Transverse colon (tissue), 4 donors: Measurements from ENCODE around the gene TRABD.

Experiments
- CTCF ChIP-seq, 5 experiments: fragments of 200-600 bp in 3 of 5; fragments of 450-650 bp in 2 of 5; sonication (generic) in 3 of 5; IDR thresholded peaks; 1 replicate in 2 of 5; 2 replicates in 3 of 5; pipeline ENCODE4 v1.5.1; 2016 to 2017; ENCODE audit warnings: antibody characterized with exemption in 5 of 5, inconsistent platforms in 3 of 5, mild to moderate bottlenecking in 2 of 5, moderate library complexity in 1 of 5
- POLR2A ChIP-seq: fragments of 450-650 bp; IDR thresholded peaks from one replicate; pipeline ENCODE4 v1.6.1; 2016; ENCODE audit warnings: antibody characterized with exemption, mild to moderate bottlenecking, moderate library complexity
- POLR2AphosphoS5 ChIP-seq, 3 donors: sonication (generic); formaldehyde crosslinking; IDR thresholded peaks; one replicate each; pipeline ENCODE4 v1.6.1; 2016; ENCODE audit warnings: antibody characterized with exemption in 3 of 3

- TF ChIP-seq CTCF (IDR thresholded peaks at IDR 0.05) (no peak), POLR2AphosphoS5 (IDR thresholded peaks at IDR 0.05) (no peak), POLR2A (no peak)
Observed at GRCh38 chr22:50225200-50225969, 39.7 kb downstream of the TRABD start.
